Activated CD4-positive, alpha-beta T cell treated with anti-CD3 and anti-CD28 coated beads for 24 hours (primary cell): ENCODE measurements around the gene RBM38.
A peak's percentile ranks its signal among the peaks of the same experiment; 100 is the strongest.

Experiments used
- DNase-seq, 2 donors: peaks; one replicate each; pipeline ENCODE4 v3.0.0-alpha.2; 2020; ENCODE audit warnings: low read depth in 2 of 2

Gene RBM38

DNA sequence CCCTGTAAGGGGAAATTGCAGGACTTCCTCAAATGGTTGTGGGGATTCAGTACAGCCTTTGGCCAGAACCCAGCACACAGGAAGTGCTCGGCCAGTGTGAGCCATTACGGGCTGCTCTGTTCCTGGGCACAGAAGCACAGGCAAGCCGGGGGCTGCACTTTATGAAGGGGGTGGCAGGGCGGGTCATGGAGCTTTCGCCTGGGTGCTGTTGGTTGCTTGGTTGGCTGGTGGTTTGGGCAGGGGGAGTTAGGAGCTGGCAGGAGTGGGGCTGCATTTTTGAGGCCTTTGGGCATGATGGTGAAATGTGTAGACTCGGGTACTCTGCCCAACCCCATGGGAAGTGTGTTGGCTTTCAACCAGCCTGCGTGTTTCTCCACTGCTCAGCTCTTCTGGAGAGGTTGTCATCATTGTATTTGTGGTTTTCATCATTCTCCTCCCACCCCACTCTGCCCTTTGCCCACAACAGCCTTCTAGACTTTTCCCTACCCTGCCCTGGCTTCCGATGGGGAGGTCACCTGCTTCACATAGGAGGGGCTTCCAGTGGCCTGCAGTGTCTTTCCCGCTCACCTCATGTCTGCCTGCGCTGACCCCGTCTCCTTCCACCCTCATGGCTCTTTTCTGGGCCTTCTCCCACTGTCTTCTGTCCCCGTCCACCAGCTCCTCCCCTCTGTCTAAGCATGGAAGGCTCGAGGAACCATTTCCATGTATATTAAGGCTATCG is 16.1 kb upstream of the RBM38 start:
- DNase-seq: no peak

DNA sequence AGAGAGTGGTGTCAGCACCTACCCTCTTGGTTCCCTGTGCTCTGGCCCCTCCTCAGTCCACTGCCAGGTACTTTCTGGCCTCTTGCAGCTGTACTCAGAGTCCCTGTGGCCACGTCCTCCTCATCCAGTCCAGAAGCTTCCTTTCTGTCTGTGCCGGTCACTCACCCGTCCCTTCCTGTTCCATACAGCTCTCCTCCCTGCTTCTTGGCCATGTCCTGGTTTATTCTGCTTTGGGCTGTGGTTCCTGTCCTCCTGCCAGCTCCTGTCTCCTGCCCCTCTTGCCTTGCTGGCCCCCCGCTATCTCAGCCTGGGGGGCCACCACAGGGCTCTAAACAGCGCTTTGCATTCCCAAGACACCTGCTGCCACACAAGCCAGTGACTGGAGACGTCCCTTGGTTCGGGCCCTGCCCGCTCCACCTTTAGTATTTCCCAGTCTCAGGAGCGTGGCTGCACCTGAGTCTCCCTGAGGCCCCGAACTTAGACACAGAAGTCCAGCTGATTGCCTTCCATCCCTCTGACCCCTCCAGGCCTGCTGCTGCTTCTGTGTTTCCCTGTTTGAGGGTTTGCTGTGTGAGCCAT is 15.5 kb upstream of the RBM38 start:
- DNase-seq: no peak

GRCh38 chr20:57377350-57377749 is 13.8 kb upstream of the RBM38 start:
- DNase-seq: no peak

GRCh38 chr20:57378107-57378506 is 13.1 kb upstream of the RBM38 start:
- DNase-seq: no peak

GRCh38 chr20:57378646-57379262 is 12.4 kb upstream of the RBM38 start:
- no peak for DNase-seq

DNA sequence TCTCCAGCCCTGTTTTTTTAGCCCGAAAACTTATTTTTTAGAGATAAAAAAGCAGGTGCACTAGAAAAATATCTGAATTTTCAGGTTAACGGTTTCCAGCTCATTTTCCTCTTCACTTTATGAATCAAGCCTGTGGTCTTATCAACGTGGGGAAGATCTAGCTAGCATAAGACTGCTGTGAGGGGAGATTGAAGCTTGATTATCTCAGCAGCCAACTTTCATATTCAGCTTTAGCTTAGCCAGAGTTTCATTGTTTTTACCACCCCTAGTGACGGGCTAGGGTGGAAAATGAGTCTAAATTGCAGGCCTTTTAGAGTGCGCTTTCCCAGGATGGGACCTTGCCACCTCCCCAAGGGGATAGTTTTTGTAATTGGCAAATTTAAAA is 11.9 kb upstream of the RBM38 start:
- no peak for DNase-seq

DNA sequence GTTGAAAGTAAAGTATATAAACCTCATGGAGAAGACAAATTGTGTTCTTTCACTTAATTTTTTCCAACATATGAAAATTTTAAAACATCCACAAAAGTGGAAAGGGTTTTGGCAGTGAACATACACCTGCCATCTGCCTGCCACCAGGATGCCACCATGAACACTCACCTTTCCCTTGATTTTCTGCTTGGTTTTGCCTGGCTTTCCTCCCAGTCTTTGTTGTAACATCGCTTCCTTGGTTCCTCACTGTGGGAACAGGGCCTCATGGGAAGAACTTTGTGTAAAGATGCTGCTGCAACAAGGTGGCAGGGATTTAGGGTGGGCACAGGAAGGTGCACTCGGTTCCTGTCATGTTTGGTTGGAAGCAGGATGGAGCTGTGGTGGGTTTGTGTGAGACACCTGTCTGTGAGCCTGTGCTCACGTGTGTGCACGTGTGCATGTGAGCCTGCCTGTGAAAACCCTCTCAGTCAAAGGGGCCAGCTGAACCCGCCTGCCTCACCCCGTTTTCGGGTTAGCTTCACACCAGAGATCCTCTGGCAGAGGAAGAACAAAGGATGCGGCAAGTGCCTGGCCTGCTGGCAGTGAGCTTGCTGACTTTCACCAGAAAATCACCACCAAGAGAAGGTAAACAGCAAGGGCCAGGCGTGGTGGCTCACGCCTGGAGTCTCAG is 11.0 kb upstream of the RBM38 start:
- DNase-seq: no peak

- DNase-seq: peak; percentile 75 to 77
Measured at GRCh38 chr20:57381596-57382503, 9.3 kb upstream of the RBM38 start.

DNA sequence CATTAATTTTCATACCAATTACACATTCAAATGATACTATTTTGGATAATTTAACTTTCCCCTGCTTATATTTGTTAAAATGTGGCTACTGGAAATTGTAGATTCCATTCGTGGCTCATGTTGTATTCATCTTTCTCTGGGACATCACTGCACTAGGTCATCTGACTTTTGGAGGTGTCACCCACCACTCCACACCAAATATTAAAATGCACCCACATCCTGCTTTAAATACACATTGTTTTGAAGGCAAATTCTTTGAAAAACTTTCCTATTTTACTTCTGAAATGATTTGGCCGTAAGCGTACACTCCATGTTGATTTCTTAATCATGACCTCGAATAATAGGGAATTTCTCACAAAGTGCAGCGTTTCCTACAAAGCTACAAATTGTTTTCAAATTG is 8.7 kb upstream of the RBM38 start:
- no peak for DNase-seq

DNA sequence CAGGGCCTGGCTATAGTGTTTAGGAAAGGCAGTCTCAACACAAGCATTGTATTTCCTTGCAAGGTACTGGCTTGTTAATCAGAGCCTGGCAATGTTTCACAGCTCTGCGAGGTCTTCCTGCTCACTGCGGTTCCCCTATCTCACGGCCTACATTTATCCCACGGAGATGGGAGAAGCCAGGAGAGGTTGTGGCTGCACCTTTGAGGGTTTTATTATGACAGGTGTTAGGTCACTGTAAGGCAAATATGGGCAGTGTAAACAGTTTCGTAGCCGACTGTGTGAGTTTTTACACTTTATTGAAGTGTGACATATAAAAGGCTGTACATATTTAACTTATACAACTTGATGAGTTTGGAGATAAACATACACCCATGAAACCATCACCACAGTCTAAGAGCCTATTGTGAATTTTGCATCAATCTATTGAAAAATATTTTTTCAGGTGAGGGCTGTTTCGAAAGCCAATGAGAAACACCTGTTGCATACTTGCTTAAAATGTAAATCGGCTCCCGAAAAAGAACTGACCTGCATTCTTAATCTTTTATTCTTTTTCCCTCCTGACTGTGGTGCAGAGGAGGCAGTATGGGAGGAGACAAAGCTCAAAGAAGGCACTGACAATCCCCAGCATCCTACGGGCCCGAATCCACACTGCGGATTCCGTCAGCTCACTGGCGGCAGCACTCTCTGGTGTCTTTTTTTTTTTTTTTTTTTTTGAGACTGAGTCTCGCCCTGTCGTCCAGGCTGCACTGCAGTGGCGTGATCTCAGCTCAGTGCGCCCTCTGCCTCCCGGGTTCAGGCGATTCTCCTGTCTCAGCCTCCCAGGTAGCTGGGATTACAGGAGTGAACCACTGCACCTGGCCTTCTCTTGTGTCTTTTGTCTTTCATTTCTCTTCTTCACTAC is 7.5 kb upstream of the RBM38 start:
- DNase-seq: no peak

GRCh38 chr20:57384486-57384885 is 6.7 kb upstream of the RBM38 start:
- no peak for DNase-seq

DNA sequence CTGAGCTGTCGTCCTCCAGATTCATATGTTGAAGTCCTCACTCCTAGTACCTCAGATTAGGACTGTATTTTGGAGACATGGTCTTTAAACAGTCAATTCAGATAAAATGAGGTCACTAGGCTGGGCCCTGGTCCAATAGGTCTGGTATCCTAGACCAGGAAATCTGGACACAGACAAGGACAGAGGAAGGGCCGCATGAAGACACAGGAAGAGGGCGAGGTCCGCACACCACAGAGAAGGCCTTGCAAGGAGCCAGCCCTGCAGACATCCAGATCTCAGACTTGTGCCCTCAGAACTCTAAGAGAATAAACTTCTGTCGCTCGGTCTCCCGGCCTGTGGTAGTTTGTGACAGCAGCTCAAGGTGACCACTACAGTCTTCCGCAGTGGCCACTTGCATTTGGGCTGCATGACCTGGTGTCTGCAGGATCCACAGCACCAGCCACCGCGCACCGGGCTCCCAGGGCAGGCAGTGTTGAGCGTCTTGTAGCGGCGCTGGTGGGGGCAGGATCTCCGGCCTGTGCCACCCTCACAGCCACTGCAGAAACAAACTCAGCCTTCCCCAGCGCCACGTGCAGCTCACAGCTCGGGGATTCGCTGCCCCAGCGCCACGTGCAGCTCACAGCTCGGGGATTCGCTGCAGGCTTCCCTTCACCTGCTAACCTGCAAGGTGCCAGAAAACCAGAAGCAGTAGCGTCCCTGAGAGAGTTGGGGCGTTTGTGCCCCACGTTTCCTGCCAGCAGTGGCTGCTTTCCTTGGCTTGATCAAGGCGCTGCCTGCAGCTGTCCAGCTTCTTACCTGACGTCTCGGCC is 6.0 kb upstream of the RBM38 start:
- no peak for DNase-seq

DNA sequence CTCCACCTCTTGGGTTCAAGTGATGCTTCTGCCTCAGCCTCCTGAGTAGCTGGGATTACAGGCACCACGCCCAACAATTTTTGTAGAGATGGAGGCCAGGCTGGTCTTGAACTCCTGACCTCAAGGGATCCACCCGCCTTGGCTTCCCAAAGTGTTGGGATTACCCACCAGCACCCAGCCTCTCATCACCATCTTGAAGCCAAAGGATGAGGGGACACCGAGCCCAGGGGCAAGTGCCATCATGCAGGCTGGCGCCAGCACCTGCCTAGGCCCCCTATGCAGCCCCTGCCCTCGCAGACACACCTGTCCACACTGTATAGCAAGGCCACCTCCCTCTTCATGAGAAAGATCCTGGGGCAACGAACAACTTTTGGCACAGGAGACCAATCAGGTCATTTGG is 5.3 kb upstream of the RBM38 start:
- no peak for DNase-seq

DNA sequence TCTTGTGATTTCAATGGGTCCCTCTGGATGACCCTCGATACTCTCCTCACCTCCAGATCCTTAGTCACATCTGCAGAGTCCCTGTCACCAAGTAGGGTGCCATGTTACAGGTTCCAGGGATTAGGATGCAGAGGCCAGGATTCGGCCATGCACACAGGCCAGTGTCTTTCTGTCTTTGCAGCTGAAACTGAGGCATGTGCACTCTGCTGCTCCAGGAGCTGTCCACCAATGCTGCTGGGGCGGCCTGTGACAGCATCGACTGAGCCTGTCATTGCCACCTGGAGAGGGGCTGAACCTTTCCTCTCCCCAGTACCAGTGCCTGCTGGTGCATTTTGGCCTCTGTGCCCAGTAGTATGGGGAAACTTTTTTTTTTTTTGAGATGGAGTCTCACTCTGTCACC is 4.4 kb upstream of the RBM38 start:
- DNase-seq: no peak

GRCh38 chr20:57387463-57387862 is 3.7 kb upstream of the RBM38 start:
- no peak for DNase-seq

DNA sequence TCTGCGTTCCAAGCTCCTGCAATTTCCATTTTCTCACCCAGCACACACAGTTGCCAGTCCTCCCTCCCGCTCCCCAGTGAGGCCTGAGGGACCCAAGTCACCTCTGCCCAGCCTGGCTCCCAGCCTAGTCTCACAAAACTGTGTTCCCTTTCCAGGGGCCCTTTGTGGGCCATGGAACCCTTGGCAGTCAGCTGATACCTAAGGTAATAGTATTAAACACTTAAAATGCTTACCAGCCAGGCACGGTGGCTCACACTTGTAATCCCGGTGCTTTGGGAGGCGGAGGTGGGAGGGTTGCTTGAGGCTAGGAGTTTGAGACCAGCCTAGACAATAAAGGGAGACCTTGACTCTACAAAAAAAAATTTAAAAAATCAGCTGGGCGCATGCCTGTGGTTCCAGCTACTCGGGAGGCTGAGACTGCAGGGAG is 3.2 kb upstream of the RBM38 start:
- no peak for DNase-seq

DNA sequence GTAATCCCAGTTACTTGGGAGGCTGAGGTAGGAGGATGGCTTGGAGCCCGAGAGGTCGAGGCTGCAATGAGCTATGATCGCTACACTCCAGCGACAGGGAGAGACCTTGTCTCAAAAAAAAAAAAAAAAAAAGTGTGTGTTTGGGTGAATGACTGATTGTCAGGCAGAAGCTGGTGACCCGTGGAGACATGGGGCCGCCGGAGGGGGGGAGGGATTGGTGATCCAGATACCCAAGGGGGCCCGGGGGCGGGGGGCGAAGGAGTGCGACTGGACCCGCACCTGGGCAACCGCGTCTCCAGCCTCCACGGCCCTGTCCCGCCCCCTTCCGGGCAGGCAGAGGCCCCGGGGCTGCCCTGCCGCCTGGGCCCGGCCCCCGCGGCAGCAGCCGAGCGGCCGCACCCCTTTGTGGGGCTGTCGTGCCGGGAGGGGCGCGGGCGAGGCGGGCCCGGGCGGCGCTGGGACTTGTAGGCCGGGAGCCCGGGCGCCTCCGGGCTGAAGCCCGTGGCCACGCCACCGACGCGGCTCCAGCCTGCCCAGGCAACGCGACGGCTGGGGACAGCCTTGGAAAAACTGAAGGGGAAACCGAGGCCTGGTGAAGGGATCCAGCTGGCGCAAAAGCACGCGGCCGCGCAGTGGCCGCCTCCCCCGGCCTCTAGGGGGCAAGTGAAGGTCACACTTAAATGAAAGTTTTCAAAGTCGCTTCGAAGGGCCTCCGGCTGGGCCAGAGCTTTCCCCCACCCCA is 2.1 kb upstream of the RBM38 start:
- DNase-seq: peak; percentile 40 to 45

- DNase-seq: peak; percentile 39 to 58
Measured at GRCh38 chr20:57389695-57390603, 1.2 kb upstream of the RBM38 start.
